ENCODE data around the gene ACTR8.

The ACTR8 gene

DNA sequence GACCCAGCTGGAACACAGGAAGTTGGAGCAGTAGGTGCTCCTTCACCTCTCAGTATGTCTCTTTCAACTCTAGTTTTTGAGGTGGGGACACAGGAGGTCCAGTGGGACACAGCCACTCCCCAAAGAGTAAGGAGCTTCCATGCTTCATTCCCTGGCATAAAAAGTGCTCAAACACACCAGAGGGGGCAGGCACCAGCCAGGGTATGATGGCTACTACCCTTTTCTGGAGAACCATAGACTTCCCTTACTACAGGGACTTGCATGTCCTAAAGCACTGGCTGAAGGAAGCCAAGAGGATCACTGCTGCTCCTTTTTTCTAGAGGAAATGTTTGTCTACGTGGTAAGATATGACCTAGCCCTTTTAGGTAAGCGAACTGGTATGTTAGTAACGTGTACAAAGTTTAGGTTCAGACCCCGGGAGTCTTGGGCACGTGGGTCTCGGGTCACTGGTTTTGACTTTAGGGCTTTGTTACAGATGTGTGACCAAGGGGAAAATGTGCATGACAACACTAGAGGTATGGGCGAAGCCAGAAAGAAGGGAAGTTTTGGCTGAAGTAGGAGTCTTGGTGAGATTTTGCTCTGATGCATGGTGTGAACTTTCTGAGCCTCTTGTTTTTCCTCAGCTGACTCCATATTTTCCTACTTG is 23.7 kb downstream of the ACTR8 start:
- TF ChIP-seq EZH2 (IDR thresholded peaks at IDR 0.05; ENCODE audit: borderline replicate concordance, low read depth, low read length, severe bottlenecking) (no peak), CTCF (IDR thresholded peaks at IDR 0.05; ENCODE audit: borderline replicate concordance, extremely low read depth, low read length, poor library complexity, severe bottlenecking) (no peak)
- Histone ChIP-seq H3K27me3 (ENCODE audit: insufficient read depth, low read length, poor library complexity) (no peaks in the 10 kb centered on the region), H3K9ac (ENCODE audit: low read depth, low read length) (no peak overlapping the region), H3K9me3 (ENCODE audit: insufficient read depth, low read length, severe bottlenecking) (no peaks in the 10 kb centered on the region), H3K4me3 (ENCODE audit: low read depth in 1 of 2, low read length in 2 of 2) (no peak overlapping the region), H2AFZ (ENCODE audit: low read depth, low read length) (no peak overlapping the region), H3K79me2 (ENCODE audit: insufficient read depth, low read length) (no peaks in the 10 kb centered on the region), H4K20me1 (ENCODE audit: insufficient read depth, low read length) (no peaks in the 10 kb centered on the region), H3K4me2 (ENCODE audit: insufficient read depth, low read length) (no peak overlapping the region), H3K27ac (ENCODE audit: low read length) (no peak overlapping the region), H3K4me1 (ENCODE audit: insufficient read depth, low read length) (no peaks in the 10 kb centered on the region), H3K36me3 (ENCODE audit: insufficient read depth, low read length) (no peaks in the 10 kb centered on the region)
- DNase-seq (no peak), ATAC-seq (ENCODE audit: insufficient read depth, low read depth) (no peak)

- no peaks in the 10 kb centered on the region for H4K20me1 ChIP-seq (ENCODE audit: insufficient read depth, low read length)
- no peaks in the 10 kb centered on the region for H3K79me2 ChIP-seq (ENCODE audit: insufficient read depth, low read length)
- H3K9ac ChIP-seq (ENCODE audit: low read depth, low read length), result no peak overlapping the region
- no peaks in the 10 kb centered on the region for H3K27me3 ChIP-seq (ENCODE audit: insufficient read depth, low read length, poor library complexity)
- TF ChIP-seq EZH2 (IDR thresholded peaks at IDR 0.05; ENCODE audit: borderline replicate concordance, low read depth, low read length, severe bottlenecking), result no peak
- TF ChIP-seq CTCF (IDR thresholded peaks at IDR 0.05; ENCODE audit: borderline replicate concordance, extremely low read depth, low read length, poor library complexity, severe bottlenecking), result no peak
- no peaks in the 10 kb centered on the region for H3K4me1 ChIP-seq (ENCODE audit: insufficient read depth, low read length)
- no peak overlapping the region for H3K27ac ChIP-seq (ENCODE audit: low read length)
- no peak for ATAC-seq (ENCODE audit: insufficient read depth, low read depth)
- no peaks in the 10 kb centered on the region for H3K9me3 ChIP-seq (ENCODE audit: insufficient read depth, low read length, severe bottlenecking)
- no peak overlapping the region for H3K4me3 ChIP-seq (ENCODE audit: low read depth in 1 of 2, low read length in 2 of 2)
- H3K36me3 ChIP-seq (ENCODE audit: insufficient read depth, low read length), result no peaks in the 10 kb centered on the region
- H2AFZ ChIP-seq (ENCODE audit: low read depth, low read length), result no peak overlapping the region
- no peak for DNase-seq
- H3K4me2 ChIP-seq (ENCODE audit: insufficient read depth, low read length), result no peak overlapping the region
Observed at GRCh38 chr3:53856964-53857363, 25.0 kb downstream of the ACTR8 start.

DNA sequence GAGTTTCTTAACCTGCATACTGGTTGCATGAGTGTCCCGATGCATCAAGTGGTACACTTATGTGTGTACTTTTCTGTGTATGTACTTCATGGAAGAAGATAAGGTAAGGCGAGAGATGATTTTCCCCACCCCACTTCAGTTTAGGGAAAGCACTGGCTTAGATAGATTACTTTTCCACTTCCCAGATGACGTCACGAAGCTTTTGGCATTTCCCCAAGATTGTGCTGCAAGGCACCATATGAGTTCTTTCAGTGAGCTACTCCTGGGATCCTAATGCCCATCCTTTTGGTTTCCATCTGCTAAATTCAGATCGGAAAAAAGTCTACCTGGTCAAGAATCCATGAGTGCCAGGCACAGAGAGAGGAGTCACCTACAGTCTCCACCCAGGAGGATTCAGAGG is 31.1 kb downstream of the ACTR8 start:
- Histone ChIP-seq H3K79me2 (ENCODE audit: insufficient read depth, low read length) (no peaks in the 10 kb centered on the region), H3K27me3 (ENCODE audit: insufficient read depth, low read length, poor library complexity) (no peaks in the 10 kb centered on the region), H3K36me3 (ENCODE audit: insufficient read depth, low read length) (no peaks in the 10 kb centered on the region), H4K20me1 (ENCODE audit: insufficient read depth, low read length) (no peaks in the 10 kb centered on the region), H2AFZ (ENCODE audit: low read depth, low read length) (no peak overlapping the region), H3K4me2 (ENCODE audit: insufficient read depth, low read length) (no peak overlapping the region), H3K9me3 (ENCODE audit: insufficient read depth, low read length, severe bottlenecking) (no peaks in the 10 kb centered on the region), H3K9ac (ENCODE audit: low read depth, low read length) (no peak overlapping the region), H3K4me3 (ENCODE audit: low read depth in 1 of 2, low read length in 2 of 2) (no peak overlapping the region), H3K27ac (ENCODE audit: low read length) (no peak overlapping the region), H3K4me1 (ENCODE audit: insufficient read depth, low read length) (no peaks in the 10 kb centered on the region)
- no peak for TF ChIP-seq CTCF (IDR thresholded peaks at IDR 0.05; ENCODE audit: borderline replicate concordance, extremely low read depth, low read length, poor library complexity, severe bottlenecking)
- no peak for TF ChIP-seq EZH2 (IDR thresholded peaks at IDR 0.05; ENCODE audit: borderline replicate concordance, low read depth, low read length, severe bottlenecking)
- no peak for ATAC-seq (ENCODE audit: insufficient read depth, low read depth)
- no peak for DNase-seq

All from DND-41 (cell line).